B cell (primary cell): Measurements from ENCODE around the gene PLTP. TPM values are rescaled to one million over a fixed set of nuclear protein-coding genes. Genes with fewer than 3 reads are reported as not detected.

ENCODE experiments used
- ATAC-seq: fragments of 200-7000 bp; cut with Tn5 transposase; one replicate; pipeline ENCODE4 v1.10.0; 2021; ENCODE audit warnings: low read depth, mild to moderate bottlenecking, moderate number of reproducible peaks, moderate library complexity
- CTCF ChIA-PET: fragments of 350-600 bp; sonication (Branson Sonifier 250); formaldehyde crosslinking; loops from one replicate; lab custom pipeline; 2021; ENCODE audit warnings: antibody characterized with exemption, inconsistent platforms; lab: Charles Lee
- POLR2A ChIA-PET: fragments of 350-600 bp; sonication (Branson Sonifier 250); formaldehyde crosslinking; loops from one replicate; lab custom pipeline; 2021; ENCODE audit warnings: antibody characterized with exemption; lab: Charles Lee
- DNase-seq: peaks from one replicate; pipeline ENCODE4 v3.0.0; 2013
- H2AFZ ChIP-seq: 2 replicates; pipeline ENCODE4 v1.6.1; 2012; ENCODE audit warnings: mild to moderate bottlenecking, low read depth, low read length; ENCODE audit not compliant: insufficient read depth, poor library complexity, severe bottlenecking
- H3K27ac ChIP-seq, 2 donors: 1 replicate in 1 of 2; 2 replicates in 1 of 2; pipeline ENCODE4 v1.5.1; 2012 to 2013; ENCODE audit warnings: low read length in 2 of 2, mild to moderate bottlenecking in 2 of 2, moderate library complexity in 1 of 2
- H3K27me3 ChIP-seq, 4 experiments: fragments of 200-600 bp in 1 of 4; sonication (generic) in 1 of 4; replicated peaks in 1 of 4; 1 replicate in 2 of 4; 2 replicates in 2 of 4; pipeline versions ENCODE4 v1.6.1 to v1.7.0; 2013 to 2016; ENCODE audit warnings: low read length in 3 of 4, mild to moderate bottlenecking in 2 of 4, mixed read lengths in 1 of 4, moderate library complexity in 1 of 4; ENCODE audit not compliant: insufficient read depth in 4 of 4, control insufficient read depth in 3 of 4; ENCODE audit errors: control extremely low read depth in 1 of 4
- H3K36me3 ChIP-seq, 2 experiments: replicated peaks in 1 of 2; 1 replicate in 1 of 2; 2 replicates in 1 of 2; pipeline versions ENCODE4 v1.6.1 to v1.7.1; 2013; ENCODE audit warnings: low read length in 1 of 2; ENCODE audit not compliant: insufficient read depth in 2 of 2, control insufficient read depth in 1 of 2; ENCODE audit errors: control extremely low read depth in 1 of 2, extremely low read depth in 1 of 2
- H3K4me1 ChIP-seq, 2 donors: fragments of 200-600 bp in 1 of 2; sonication (generic) in 1 of 2; 1 replicate in 1 of 2; 2 replicates in 1 of 2; pipeline versions ENCODE4 v1.5.1 to v1.6.1; 2013 to 2017; ENCODE audit warnings: low read length in 2 of 2; ENCODE audit not compliant: control insufficient read depth in 2 of 2, insufficient read depth in 2 of 2
- H3K4me2 ChIP-seq: replicated peaks from 2 replicates; pipeline ENCODE3; 2012; ENCODE audit warnings: mild to moderate bottlenecking, low read depth, low read length; ENCODE audit not compliant: poor library complexity, severe bottlenecking
- H3K4me3 ChIP-seq, 5 experiments: fragments of 200-600 bp in 1 of 5; sonication (generic) in 1 of 5; 1 replicate in 3 of 5; 2 replicates in 2 of 5; pipeline versions ENCODE4 v1.5.1 to v1.7.0; 2011 to 2016; ENCODE audit warnings: low read length in 4 of 5, mild to moderate bottlenecking in 4 of 5, low read depth in 2 of 5, control low read depth in 1 of 5, moderate library complexity in 1 of 5; ENCODE audit not compliant: insufficient read depth in 1 of 5; ENCODE audit errors: control extremely low read depth in 1 of 5, extremely low read depth in 1 of 5
- H3K79me2 ChIP-seq: fragments of 200-600 bp; sonication (generic); one replicate; pipeline ENCODE4 v1.6.0; 2016; ENCODE audit warnings: low read length; ENCODE audit not compliant: control insufficient read depth, insufficient read depth
- H3K9ac ChIP-seq: fragments of 200-600 bp; sonication (generic); 2 replicates; pipeline ENCODE4 v1.6.1; 2017; ENCODE audit warnings: mild to moderate bottlenecking, low read length, moderate library complexity
- H3K9me3 ChIP-seq, 3 donors: one replicate each; pipeline versions ENCODE4 v1.6.1 to v1.7.1; 2013; ENCODE audit warnings: low read length in 2 of 3; ENCODE audit not compliant: control insufficient read depth in 2 of 3, insufficient read depth in 1 of 3; ENCODE audit errors: control extremely low read depth in 1 of 3
- H4K20me1 ChIP-seq: 2 replicates; pipeline ENCODE4 v1.6.0; 2012; ENCODE audit warnings: mild to moderate bottlenecking, low read length; ENCODE audit not compliant: insufficient read depth, control insufficient read depth, poor library complexity, severe bottlenecking
- H3K27ac Mint-ChIP-seq: one replicate; pipeline ENCODE4 v1.8.0; 2021; ENCODE audit warnings: mixed read lengths
- H3K27me3 Mint-ChIP-seq: one replicate; pipeline ENCODE4 v1.8.0; 2021; ENCODE audit warnings: mixed read lengths
- H3K4me1 Mint-ChIP-seq: one replicate; pipeline ENCODE4 v1.8.0; 2021; ENCODE audit warnings: mixed read lengths
- H3K4me3 Mint-ChIP-seq: one replicate; pipeline ENCODE4 v1.8.0; 2021; ENCODE audit warnings: mixed read lengths
- H3K9me3 Mint-ChIP-seq: one replicate; pipeline ENCODE4 v1.8.0; 2022; ENCODE audit warnings: mixed read lengths; ENCODE audit not compliant: insufficient read depth
- EZH2 ChIP-seq: IDR thresholded peaks from 2 replicates; pipeline ENCODE4 v1.6.1; 2012; ENCODE audit warnings: borderline replicate concordance, low read depth, mild to moderate bottlenecking, moderate library complexity, low read length; ENCODE audit not compliant: insufficient read depth, poor library complexity, severe bottlenecking
- WGBS: methylation state at CpG from one replicate; pipeline ENCODE4 v1.1.5; 2013; ENCODE audit warnings: missing lambda C conversion rate; ENCODE audit not compliant: insufficient coverage; 5-methylcytosine and 5-hydroxymethylcytosine counted together
- intact Hi-C: fragments of 100-400 bp; cut with micrococcal nuclease; formaldehyde crosslinking; loops from one replicate; pipeline ENCODE4 v1.10.0; 2022
- polyA plus RNA-seq: library from polyadenylated mRNA; depleted of rRNA; stranded (reverse); fragments of >200 nt; gene quantifications from 2 replicates; pipeline ENCODE4 v1.2.3, GENCODE V29; 2012
- total RNA-seq, 2 donors: library from RNA; stranded (reverse); fragments of 120-200 nt in 1 of 2; gene quantifications; 1 replicate in 1 of 2; 2 replicates in 1 of 2; pipeline versions ENCODE4 v1.2.3 to v1.2.4, GENCODE V29; 2013 to 2022
- TF ChIP-seq, protein P1 (sequence below): fragments of 200-600 bp; IDR thresholded peaks from one replicate; pipeline ENCODE4 v1.8.0; 2022; ENCODE audit warnings: antibody characterized with exemption, mild to moderate bottlenecking

The PLTP gene
- total and polyA plus RNA-seq, 2 donors (not counting 1 experiment from before 2014, with no cell fraction given) = 1.4 to 4.0 TPM

DNA sequence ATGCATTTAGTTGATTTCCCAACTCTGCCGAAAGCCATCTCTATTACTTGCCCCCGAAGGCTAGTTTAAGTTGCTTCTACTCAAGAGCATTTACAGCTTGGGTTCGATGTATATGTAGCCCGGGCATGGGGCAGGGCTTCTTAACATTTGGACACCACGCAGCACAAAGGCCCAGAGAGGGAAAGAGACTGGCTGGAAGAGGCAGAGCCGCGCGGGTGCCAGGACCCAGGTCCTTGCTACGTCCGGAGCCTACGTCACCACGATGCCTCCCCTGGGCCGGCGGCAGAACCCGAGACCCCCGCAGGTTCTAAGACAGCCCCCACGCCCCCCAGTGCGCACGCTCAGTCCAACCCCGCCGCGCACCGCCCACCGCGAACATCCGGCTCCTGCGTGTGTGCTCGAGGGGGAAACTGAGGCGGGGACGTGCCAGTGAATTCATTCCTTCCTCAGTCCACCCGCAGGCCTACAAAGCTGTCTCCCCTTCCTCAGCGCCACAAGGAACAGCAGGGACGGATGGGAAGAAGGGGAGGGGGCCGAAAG is 22.2 kb upstream of the PLTP start:
- under 1% methylated on average over 33 of the region's 34 CpGs for WGBS
- POLR2A ChIA-PET = interaction anchor here (0.6 to 3.7 kb wide), 12 partner anchors 11 to 110 kb away, joined by 3 to 62 read pairs (median 8); partner anchors contain the start of genes CTSA, NEURL2, PLTP and ZNF335

More for the DNA sequence above, 22.2 kb upstream of the PLTP start:
- intact Hi-C loops = loop anchor here (1.0 to 2.0 kb wide), 2 partner anchors 23 to 155 kb away; partner anchors contain the start of gene NCOA5
- Histone ChIP-seq H4K20me1 (peaks cover 23% of the 10 kb centered on the region), H3K4me3 (peak overlapping the region; percentile 84 to 100 (median 92)), H3K9me3 (no peaks in the 10 kb centered on the region), H3K4me2 (peak overlapping the region; percentile 85), H3K79me2 (peaks cover 44% of the 10 kb centered on the region), H3K27me3 (no peaks in the 10 kb centered on the region), H2AFZ (peak overlapping the region; percentile 81), H3K9ac (peak overlapping the region; percentile 99), H3K36me3 (peaks cover 0 to 23% of the 10 kb centered on the region in 2 experiments), H3K27ac (peak overlapping the region; percentile 99), H3K4me1 (peaks cover 12 to 19% of the 10 kb centered on the region in 2 donors)
- CTCF ChIA-PET = interaction anchor here (0.7 to 4.9 kb wide), 8 partner anchors 29 to 431 kb away, joined by 3 to 44 read pairs (median 4); partner anchors contain the start of genes CTSA, NEURL2, ZNF335 and ZSWIM1
- peaks cover 28% of the 10 kb centered on the region for H3K4me1 Mint-ChIP-seq
- no peak for DNase-seq
- no peaks in the 10 kb centered on the region for H3K27me3 Mint-ChIP-seq
- peak overlapping the region; percentile 96 for H3K27ac Mint-ChIP-seq
- ATAC-seq = peak; percentile 11
- TF ChIP-seq EZH2 = no peak
- TF ChIP-seq, protein P1, sequence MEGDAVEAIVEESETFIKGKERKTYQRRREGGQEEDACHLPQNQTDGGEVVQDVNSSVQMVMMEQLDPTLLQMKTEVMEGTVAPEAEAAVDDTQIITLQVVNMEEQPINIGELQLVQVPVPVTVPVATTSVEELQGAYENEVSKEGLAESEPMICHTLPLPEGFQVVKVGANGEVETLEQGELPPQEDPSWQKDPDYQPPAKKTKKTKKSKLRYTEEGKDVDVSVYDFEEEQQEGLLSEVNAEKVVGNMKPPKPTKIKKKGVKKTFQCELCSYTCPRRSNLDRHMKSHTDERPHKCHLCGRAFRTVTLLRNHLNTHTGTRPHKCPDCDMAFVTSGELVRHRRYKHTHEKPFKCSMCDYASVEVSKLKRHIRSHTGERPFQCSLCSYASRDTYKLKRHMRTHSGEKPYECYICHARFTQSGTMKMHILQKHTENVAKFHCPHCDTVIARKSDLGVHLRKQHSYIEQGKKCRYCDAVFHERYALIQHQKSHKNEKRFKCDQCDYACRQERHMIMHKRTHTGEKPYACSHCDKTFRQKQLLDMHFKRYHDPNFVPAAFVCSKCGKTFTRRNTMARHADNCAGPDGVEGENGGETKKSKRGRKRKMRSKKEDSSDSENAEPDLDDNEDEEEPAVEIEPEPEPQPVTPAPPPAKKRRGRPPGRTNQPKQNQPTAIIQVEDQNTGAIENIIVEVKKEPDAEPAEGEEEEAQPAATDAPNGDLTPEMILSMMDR = no peak
- peak overlapping the region; percentile 96 for H3K4me3 Mint-ChIP-seq
- H3K9me3 Mint-ChIP-seq = no peaks in the 10 kb centered on the region
